HG03045 (cell line): ENCODE measurements around the gene SPATA46.

Experiments
- ATAC-seq: cut with Tn5 transposase; IDR thresholded peaks from one replicate; pipeline ENCODE4 v1.9.1; 2021; ENCODE audit warnings: mild to moderate bottlenecking, moderate library complexity; ENCODE audit not compliant: unreplicated experiment

SPATA46 gene

GRCh38 chr1:162375463-162375862 is 1.2 kb downstream of the SPATA46 start:
- no peak for ATAC-seq

- ATAC-seq = no peak
Observed at GRCh38 chr1:162374406-162374805, 2.2 kb downstream of the SPATA46 start.

GRCh38 chr1:162373541-162374260 is 3.0 kb downstream of the SPATA46 start:
- ATAC-seq = no peak

GRCh38 chr1:162373072-162373427 is 3.6 kb downstream of the SPATA46 start:
- ATAC-seq = no peak

- ATAC-seq = no peak
Observed at GRCh38 chr1:162372159-162373071, 4.2 kb downstream of the SPATA46 start.

- ATAC-seq = no peak
Observed at GRCh38 chr1:162371611-162372010, 5.0 kb downstream of the SPATA46 start.

GRCh38 chr1:162370721-162371120 is 5.9 kb downstream of the SPATA46 start:
- ATAC-seq = no peak

GRCh38 chr1:162370161-162370560 is 6.5 kb downstream of the SPATA46 start:
- ATAC-seq = no peak

GRCh38 chr1:162369571-162369970 is 7.1 kb downstream of the SPATA46 start:
- ATAC-seq = no peak

- ATAC-seq = no peak
Observed at GRCh38 chr1:162368451-162368850, 8.2 kb downstream of the SPATA46 start.

GRCh38 chr1:162367772-162368171 is 8.9 kb downstream of the SPATA46 start:
- ATAC-seq = no peak

- no peak for ATAC-seq
Observed at GRCh38 chr1:162367073-162367472, 9.6 kb downstream of the SPATA46 start.

- no peak for ATAC-seq
Observed at GRCh38 chr1:162366671-162367070, 10.0 kb downstream of the SPATA46 start.

GRCh38 chr1:162366149-162366548 is 10.5 kb downstream of the SPATA46 start:
- ATAC-seq = no peak

- ATAC-seq = no peak
Observed at GRCh38 chr1:162365284-162366020, 11.2 kb downstream of the SPATA46 start.

- ATAC-seq = no peak
Observed at GRCh38 chr1:162364498-162364897, 12.2 kb downstream of the SPATA46 start.

GRCh38 chr1:162363823-162364222 is 12.8 kb downstream of the SPATA46 start:
- ATAC-seq = no peak

- no peak for ATAC-seq
Observed at GRCh38 chr1:162361349-162361748, 15.3 kb downstream of the SPATA46 start.

- ATAC-seq = no peak
Observed at GRCh38 chr1:162360874-162361260, 15.8 kb downstream of the SPATA46 start.

- no peak for ATAC-seq
Observed at GRCh38 chr1:162360237-162360873, 16.3 kb downstream of the SPATA46 start.
